Mesothelial cell of epicardium (in vitro differentiated cells): ENCODE data around the gene KCTD20. TPM values are rescaled to one million over a fixed set of nuclear protein-coding genes. Genes with fewer than 3 reads are reported as not detected.
"Not testable (repeated sequence)": the region's sequence is repeated elsewhere in the genome, so short reads cannot be mapped to it uniquely, and the experiment has no call there.

Source experiments
- DNase-seq, 2 experiments: peaks; one replicate each; pipeline ENCODE4 v3.0.0; 2021; ENCODE audit warnings: low spot score in 2 of 2; ENCODE audit not compliant: unreplicated experiment in 2 of 2
- H3K27ac Mint-ChIP-seq: 2 replicates; pipeline ENCODE4 v1.8.0; 2021; ENCODE audit warnings: mixed read lengths
- H3K27me3 Mint-ChIP-seq: 2 replicates; pipeline ENCODE4 v1.8.0; 2021; ENCODE audit warnings: low read depth, mixed read lengths
- H3K36me3 Mint-ChIP-seq: 2 replicates; pipeline ENCODE4 v1.8.0; 2021; ENCODE audit warnings: mixed read lengths
- H3K4me1 Mint-ChIP-seq: 2 replicates; pipeline ENCODE4 v1.8.0; 2021; ENCODE audit warnings: mixed read lengths
- H3K4me3 Mint-ChIP-seq: 2 replicates; pipeline ENCODE4 v1.8.0; 2021; ENCODE audit warnings: mild to moderate bottlenecking, moderate library complexity, mixed read lengths
- H3K9me3 Mint-ChIP-seq: 2 replicates; pipeline ENCODE4 v1.8.0; 2021; ENCODE audit warnings: mixed read lengths
- total RNA-seq: library from RNA; stranded (reverse); gene quantifications from 3 replicates; pipeline ENCODE4 v1.2.1, GENCODE V29; 2021
- TF ChIP-seq, protein P1 (sequence below): fragments of 200-600 bp; sonication (generic); IDR thresholded peaks from one replicate; pipeline ENCODE4 v1.5.0; 2021; ENCODE audit warnings: antibody characterized with exemption; ENCODE audit not compliant: unreplicated experiment

Gene KCTD20
- total RNA-seq, 1 donor from 2014 or later = 39.9 TPM

DNA sequence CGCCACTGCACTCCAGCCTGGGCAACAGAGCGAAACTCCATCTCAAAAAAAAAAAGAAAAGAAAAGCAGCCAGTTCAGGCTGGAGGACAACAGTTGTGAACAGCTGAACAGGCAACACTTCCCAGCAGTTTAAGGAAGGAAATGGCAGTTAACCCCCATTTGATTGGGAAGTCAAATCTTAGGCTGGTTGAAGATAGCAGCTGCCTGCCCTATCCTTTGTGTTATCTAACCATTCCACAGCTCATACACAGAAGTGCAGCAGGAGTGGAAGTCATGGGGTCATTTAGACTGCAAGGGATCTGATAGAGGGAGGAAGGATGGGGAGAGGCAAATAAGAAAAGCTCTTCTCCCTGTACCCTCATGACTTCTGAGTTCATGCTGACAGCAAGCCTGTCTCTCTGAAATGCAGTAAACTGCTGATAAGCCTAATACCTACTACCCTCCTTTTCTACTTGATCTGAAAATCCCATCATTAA, 35.3 kb downstream of the KCTD20 start:
- H3K36me3 Mint-ChIP-seq = peaks cover 32% of the 10 kb centered on the region
- no peaks in the 10 kb centered on the region for H3K27me3 Mint-ChIP-seq
- peaks cover 23% of the 10 kb centered on the region for H3K4me1 Mint-ChIP-seq
- DNase-seq = no peak
- no peak overlapping the region for H3K4me3 Mint-ChIP-seq
- no peaks in the 10 kb centered on the region for H3K9me3 Mint-ChIP-seq
- no peak overlapping the region for H3K27ac Mint-ChIP-seq
- TF ChIP-seq, protein P1, sequence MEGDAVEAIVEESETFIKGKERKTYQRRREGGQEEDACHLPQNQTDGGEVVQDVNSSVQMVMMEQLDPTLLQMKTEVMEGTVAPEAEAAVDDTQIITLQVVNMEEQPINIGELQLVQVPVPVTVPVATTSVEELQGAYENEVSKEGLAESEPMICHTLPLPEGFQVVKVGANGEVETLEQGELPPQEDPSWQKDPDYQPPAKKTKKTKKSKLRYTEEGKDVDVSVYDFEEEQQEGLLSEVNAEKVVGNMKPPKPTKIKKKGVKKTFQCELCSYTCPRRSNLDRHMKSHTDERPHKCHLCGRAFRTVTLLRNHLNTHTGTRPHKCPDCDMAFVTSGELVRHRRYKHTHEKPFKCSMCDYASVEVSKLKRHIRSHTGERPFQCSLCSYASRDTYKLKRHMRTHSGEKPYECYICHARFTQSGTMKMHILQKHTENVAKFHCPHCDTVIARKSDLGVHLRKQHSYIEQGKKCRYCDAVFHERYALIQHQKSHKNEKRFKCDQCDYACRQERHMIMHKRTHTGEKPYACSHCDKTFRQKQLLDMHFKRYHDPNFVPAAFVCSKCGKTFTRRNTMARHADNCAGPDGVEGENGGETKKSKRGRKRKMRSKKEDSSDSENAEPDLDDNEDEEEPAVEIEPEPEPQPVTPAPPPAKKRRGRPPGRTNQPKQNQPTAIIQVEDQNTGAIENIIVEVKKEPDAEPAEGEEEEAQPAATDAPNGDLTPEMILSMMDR = no peak

DNA sequence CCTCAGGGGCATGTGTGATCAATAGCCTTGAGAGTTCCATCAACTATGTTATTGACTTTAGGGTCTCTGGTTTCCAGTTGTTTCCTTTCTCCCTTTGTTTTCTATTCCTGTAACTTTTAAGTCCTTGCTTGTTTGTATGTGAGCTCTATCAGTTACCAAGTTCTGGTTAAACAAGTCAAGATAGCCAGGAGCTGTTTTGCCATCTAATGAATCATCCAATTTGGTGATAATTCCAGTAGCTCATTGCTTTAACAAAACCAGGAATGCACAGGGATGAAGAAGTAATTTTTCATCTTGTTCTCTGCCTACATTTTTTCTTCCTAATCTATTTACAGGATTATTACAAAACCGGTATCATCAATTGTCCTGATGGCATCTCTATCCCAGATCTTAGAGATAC, 36.5 kb downstream of the KCTD20 start:
- Mint-ChIP-seq H3K36me3 (peaks cover 36% of the 10 kb centered on the region), H3K4me1 (peaks cover 23% of the 10 kb centered on the region), H3K27ac (peak overlapping the region; percentile 18), H3K27me3 (no peaks in the 10 kb centered on the region), H3K9me3 (no peaks in the 10 kb centered on the region), H3K4me3 (no peak overlapping the region)
- TF ChIP-seq, protein P1 = no peak
- no peak for DNase-seq

DNA sequence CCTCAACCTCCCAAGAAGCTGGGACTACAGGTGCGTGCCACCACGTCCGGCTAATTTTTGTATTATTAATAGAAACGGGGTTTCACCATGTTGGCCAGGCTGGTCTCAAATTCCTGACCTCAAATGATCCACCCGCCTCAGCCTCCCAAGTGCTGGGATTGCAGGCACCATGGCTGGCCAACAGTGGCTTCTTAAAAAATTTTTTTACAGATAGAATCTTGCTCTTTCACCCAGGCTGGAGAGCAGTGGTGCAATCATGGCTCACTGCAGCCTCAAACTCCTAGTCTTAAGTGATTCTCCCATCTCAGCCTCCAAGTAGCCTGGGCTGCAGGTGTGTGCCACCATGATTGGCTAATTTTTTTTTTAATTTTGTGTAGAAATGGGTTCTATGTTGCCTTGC, 40.5 kb downstream of the KCTD20 start:
- Mint-ChIP-seq H3K36me3 (peaks cover 58% of the 10 kb centered on the region), H3K4me1 (peaks cover 11% of the 10 kb centered on the region)
- not testable (repeated sequence) for H3K27ac Mint-ChIP-seq, H3K9me3 Mint-ChIP-seq, H3K4me3 Mint-ChIP-seq, DNase-seq, H3K27me3 Mint-ChIP-seq

DNA sequence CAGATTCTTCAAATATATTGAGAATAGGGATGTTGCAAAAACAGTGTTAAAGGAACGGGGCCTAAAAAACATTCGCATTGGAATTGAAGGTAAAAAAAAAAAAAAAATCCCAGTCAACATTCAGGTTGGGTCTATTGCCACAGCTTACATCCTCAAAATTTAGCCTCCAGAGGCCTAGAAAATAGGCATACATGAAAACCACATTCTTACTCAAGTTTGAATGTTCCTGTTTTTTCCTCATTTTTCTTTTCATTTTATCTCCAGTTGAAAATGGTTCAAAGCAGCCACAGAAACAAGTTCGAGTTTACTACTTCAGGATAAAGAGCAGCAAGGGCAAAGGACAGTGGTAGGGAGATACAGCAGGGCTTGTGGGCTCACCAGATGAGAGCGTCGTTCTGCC, 41.9 kb downstream of the KCTD20 start:
- Mint-ChIP-seq H3K4me3 (no peak overlapping the region), H3K4me1 (no peaks in the 10 kb centered on the region), H3K9me3 (no peaks in the 10 kb centered on the region), H3K27me3 (no peaks in the 10 kb centered on the region), H3K27ac (no peak overlapping the region), H3K36me3 (peaks cover 63% of the 10 kb centered on the region)
- no peak for DNase-seq
- TF ChIP-seq, protein P1 = no peak

DNA sequence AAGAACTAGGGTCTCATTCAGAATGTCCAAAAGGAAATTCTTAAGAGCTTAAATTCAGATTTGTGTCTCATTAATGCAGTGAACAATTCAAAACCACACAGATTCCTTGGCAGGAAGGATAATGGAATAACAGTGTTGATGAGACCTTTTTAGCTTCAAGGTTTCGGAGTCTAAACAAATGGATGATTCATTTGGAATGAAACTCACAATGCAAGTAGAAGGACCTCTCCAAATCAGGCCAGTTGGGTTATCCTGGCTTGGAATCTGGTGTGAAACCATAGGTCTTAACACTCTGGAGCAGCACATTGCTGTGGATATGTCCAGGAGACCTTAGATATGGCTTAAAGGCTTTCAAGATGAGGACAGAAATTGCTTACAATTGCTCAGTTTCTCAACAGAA, 44.9 kb downstream of the KCTD20 start:
- H3K4me1 Mint-ChIP-seq = peaks cover 2% of the 10 kb centered on the region
- H3K9me3 Mint-ChIP-seq = no peaks in the 10 kb centered on the region
- TF ChIP-seq, protein P1 = no peak
- no peak for DNase-seq
- no peaks in the 10 kb centered on the region for H3K27me3 Mint-ChIP-seq
- H3K4me3 Mint-ChIP-seq = no peak overlapping the region
- H3K27ac Mint-ChIP-seq = no peak overlapping the region
- H3K36me3 Mint-ChIP-seq = peaks cover 55% of the 10 kb centered on the region

DNA sequence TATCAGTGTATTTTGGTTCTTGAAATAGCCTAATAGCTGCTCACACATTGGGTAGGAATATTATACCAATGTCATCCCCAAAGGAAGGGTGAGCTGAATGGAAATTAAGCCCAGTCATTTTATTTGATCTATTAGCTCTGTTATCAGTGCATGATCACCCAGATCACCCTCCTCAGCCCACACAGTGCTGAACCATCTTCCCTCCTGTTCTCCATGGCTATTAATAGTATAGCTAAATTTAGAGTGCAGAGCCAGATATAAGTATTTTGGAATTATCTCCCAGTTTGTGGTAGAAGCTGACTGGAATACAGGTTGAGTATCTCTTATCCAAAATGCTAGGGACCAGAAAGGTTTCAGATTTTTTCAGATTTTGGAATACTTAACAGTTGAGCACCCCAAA, 45.4 kb downstream of the KCTD20 start:
- Mint-ChIP-seq H3K36me3 (peaks cover 55% of the 10 kb centered on the region), H3K9me3 (no peaks in the 10 kb centered on the region), H3K4me1 (peaks cover 2% of the 10 kb centered on the region), H3K27ac (no peak overlapping the region), H3K27me3 (no peaks in the 10 kb centered on the region), H3K4me3 (no peak overlapping the region)
- no peak for DNase-seq
- TF ChIP-seq, protein P1 = no peak
